GM12878 (cell line): ENCODE measurements around the gene PCDH1. TPM values are rescaled to one million over a fixed set of nuclear protein-coding genes. Genes with fewer than 3 reads are reported as not detected.
A peak's percentile ranks its signal among the peaks of the same experiment; 100 is the strongest.

Experiments used
- ASH2L ChIP-seq: fragments of 300-600, 200-600 bp; sonication (generic); IDR thresholded peaks from 2 replicates; pipeline ENCODE4 v1.6.1; 2017; ENCODE audit warnings: low read depth, mild to moderate bottlenecking, borderline replicate concordance
- CREM ChIP-seq: IDR thresholded peaks from 2 replicates; pipeline ENCODE4 v1.6.1; 2014; ENCODE audit warnings: antibody characterized with exemption, low read depth
- EGR1 ChIP-seq, 2 experiments: IDR thresholded peaks; 1 replicate in 1 of 2; 2 replicates in 1 of 2; pipeline ENCODE4 v1.6.1; 2011 to 2012; ENCODE audit warnings: low read depth in 2 of 2, low read length in 2 of 2, borderline replicate concordance in 1 of 2, mild to moderate bottlenecking in 1 of 2, moderate library complexity in 1 of 2
- EP300 ChIP-seq, 2 experiments: fragments of 150-350 bp in 1 of 2; IDR thresholded peaks; 2 replicates each; pipeline ENCODE4 v1.6.1; 2011 to 2012; ENCODE audit warnings: low read depth in 2 of 2, low read length in 2 of 2, borderline replicate concordance in 1 of 2, improper control_type of control experiment in 1 of 2, inconsistent platforms in 1 of 2; ENCODE audit not compliant: control insufficient read depth in 1 of 2
- FOXK2 ChIP-seq: fragments of 450-650 bp; IDR thresholded peaks from 2 replicates; pipeline ENCODE4 v1.6.1; 2017; ENCODE audit warnings: mild to moderate bottlenecking, moderate library complexity
- IKZF1 ChIP-seq: fragments of 450-650 bp; conservative IDR thresholded peaks from 2 replicates; pipeline ENCODE4 v1.6.1; 2017; ENCODE audit warnings: antibody characterized with exemption, mild to moderate bottlenecking
- IKZF2 ChIP-seq, 2 experiments: fragments of 450-650 bp; IDR thresholded peaks; 2 replicates each; pipeline ENCODE4 v1.6.1; 2017; ENCODE audit warnings: mild to moderate bottlenecking in 2 of 2, moderate library complexity in 2 of 2
- MEF2A ChIP-seq: IDR thresholded peaks from 2 replicates; pipeline ENCODE4 v1.6.1; 2011; ENCODE audit warnings: low read depth, mild to moderate bottlenecking, low read length, moderate library complexity; ENCODE audit not compliant: insufficient read depth
- MTA3 ChIP-seq: IDR thresholded peaks from 2 replicates; pipeline ENCODE4 v1.6.1; 2012; ENCODE audit warnings: low read length, inconsistent platforms, borderline replicate concordance
- POLR2A ChIP-seq: IDR thresholded peaks from 2 replicates; pipeline ENCODE4 v1.6.1; 2011; ENCODE audit warnings: low read depth, mild to moderate bottlenecking, low read length
- POU2F2 ChIP-seq: IDR thresholded peaks from 3 replicates; pipeline ENCODE4 v1.6.1; 2011; ENCODE audit warnings: low read depth, mild to moderate bottlenecking, low read length, borderline replicate concordance
- RAD21 ChIP-seq: IDR thresholded peaks from 2 replicates; pipeline ENCODE4 v1.6.1; 2011; ENCODE audit warnings: mild to moderate bottlenecking, low read depth, low read length, moderate library complexity; ENCODE audit not compliant: insufficient read depth
- RBBP5 ChIP-seq: fragments of 200-600 bp; sonication (generic); conservative IDR thresholded peaks from 2 replicates; pipeline ENCODE4 v1.6.1; 2016
- SIX5 ChIP-seq: IDR thresholded peaks from 2 replicates; pipeline ENCODE4 v1.6.1; 2011; ENCODE audit warnings: mild to moderate bottlenecking, low read depth, low read length, moderate library complexity; ENCODE audit not compliant: severe bottlenecking
- SMARCA5 ChIP-seq: fragments of 450-650 bp; IDR thresholded peaks from 2 replicates; pipeline ENCODE4 v1.6.1; 2017; ENCODE audit warnings: mild to moderate bottlenecking
- SPI1 ChIP-seq: IDR thresholded peaks from 2 replicates; pipeline ENCODE4 v1.6.1; 2011; ENCODE audit warnings: low read depth, mild to moderate bottlenecking, low read length, moderate library complexity, borderline replicate concordance; ENCODE audit not compliant: insufficient read depth
- TCF12 ChIP-seq: IDR thresholded peaks from 2 replicates; pipeline ENCODE4 v1.6.1; 2011; ENCODE audit warnings: low read depth, mild to moderate bottlenecking, low read length
- TCF7 ChIP-seq: IDR thresholded peaks from 2 replicates; pipeline ENCODE4 v1.6.1; 2014; ENCODE audit warnings: antibody characterized with exemption, borderline replicate concordance
- YY1 ChIP-seq: IDR thresholded peaks from 2 replicates; pipeline ENCODE4 v1.6.1; 2011; ENCODE audit warnings: low read depth, mild to moderate bottlenecking, low read length
- polyA plus RNA-seq, 11 experiments: library from polyadenylated mRNA; depleted of rRNA in 4 of 11; unstranded in 6 of 11; stranded (reverse) in 5 of 11; fragments of >200 nt; fragmentation: Nextera tagmentation in 4 of 11; fragmentation: Illumina TruSeq in 1 of 11; extraction: Ambion mirVana in 4 of 11; extraction: Trizol in 1 of 11; gene quantifications; 1 replicate in 1 of 11; 2 replicates in 10 of 11; pipeline versions ENCODE4 v1.2.1 to v1.2.3, GENCODE V29; 2011 to 2016; ENCODE audit warnings: inconsistent platforms in 2 of 11, missing spikeins in 2 of 11, low read depth in 1 of 11
- total RNA-seq, 4 experiments: library from RNA; depleted of rRNA in 3 of 4; stranded (reverse); fragments of >200 nt in 3 of 4; fragmentation: Illumina TruSeq in 1 of 4; extraction: Trizol in 1 of 4; gene quantifications; 2 replicates each; pipeline versions ENCODE4 v1.2.1 to v1.2.3, GENCODE V29; 2013 to 2021
- TF ChIP-seq, protein P1 (sequence below): IDR thresholded peaks from 2 replicates; pipeline ENCODE4 v1.6.1; 2012; ENCODE audit warnings: low read depth, low read length, improper control_type of control experiment
- TF ChIP-seq, protein P2 (sequence below): fragments of 450-650 bp; conservative IDR thresholded peaks from 2 replicates; pipeline ENCODE4 v1.6.1; 2017; ENCODE audit warnings: mild to moderate bottlenecking, moderate library complexity
- TF ChIP-seq, protein P3 (sequence below): fragments of 450-650 bp; IDR thresholded peaks from 2 replicates; pipeline ENCODE4 v1.6.1; 2016; ENCODE audit warnings: mild to moderate bottlenecking
- TF ChIP-seq, protein P4 (sequence below): fragments of 450-650 bp; IDR thresholded peaks from 2 replicates; pipeline ENCODE4 v1.6.1; 2017; ENCODE audit warnings: borderline replicate concordance

Gene PCDH1
- total and polyA plus RNA-seq, 10 of the 15 experiments (the other 5 are each of a cell fraction or from before 2014, with no cell fraction given) = 0.07 to 0.36 (median 0.16) TPM; not detected in 7

DNA sequence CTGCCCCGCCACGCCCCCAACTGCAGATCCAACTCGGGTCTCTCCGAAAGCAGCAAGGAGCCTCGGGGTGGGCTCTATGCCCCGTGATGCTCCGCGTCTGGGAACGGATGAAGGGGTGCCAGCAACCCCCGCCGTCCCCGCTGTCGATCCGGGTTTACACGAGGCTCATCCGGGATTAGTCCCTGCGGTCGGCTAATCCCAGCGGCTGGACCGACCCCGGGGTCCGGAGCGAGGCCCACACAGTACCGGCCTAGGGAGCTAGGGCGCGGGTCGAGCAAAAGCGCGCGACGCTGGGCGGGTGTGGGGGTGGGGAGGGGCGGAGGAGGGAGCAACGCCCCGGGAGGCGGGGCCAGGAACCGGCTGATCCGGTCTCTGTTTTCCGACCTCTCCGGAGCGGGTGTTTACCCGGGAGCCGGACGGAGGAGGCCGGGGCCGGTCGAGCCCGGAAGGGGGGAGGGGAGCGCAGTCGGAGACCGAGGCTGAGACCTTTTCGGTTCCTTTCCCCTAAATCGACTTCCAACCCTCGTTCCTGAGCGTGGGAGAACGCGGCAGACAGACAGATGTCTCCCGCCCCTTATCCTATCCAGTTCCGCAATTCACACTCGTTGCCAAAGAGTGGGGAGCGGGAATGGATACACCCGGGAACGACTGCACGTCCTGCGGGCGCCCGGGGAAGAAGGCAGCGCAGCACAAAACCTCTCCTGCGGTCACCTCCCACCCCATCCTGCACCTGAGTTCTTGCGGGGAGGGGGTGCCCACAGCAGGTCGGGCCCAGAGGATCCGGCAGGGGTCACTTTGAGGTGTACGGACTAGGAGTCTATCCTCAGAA lies 28.6 kb downstream of the PCDH1 start (continued):
- TF ChIP-seq POU2F2 (no peak), IKZF1 (peak; percentile 79), TCF12 (no peak), POLR2A (peak; percentile 74; the same call in 1 of the 2 replicates), RBBP5 (no peak), YY1 (no peak), TCF7 (no peak), RAD21 (no peak), MTA3 (no peak), MEF2A (no peak), CREM (0 out of 2 replicates have a peak, but pooled peaks have one; percentile 19), IKZF2 (IDR thresholded peaks at IDR 0.05) (0 out of 4 replicates have a peak, but pooled peaks have one; percentile 46 to 47), SPI1 (peak; percentile 72), SIX5 (no peak), EGR1 (IDR thresholded peaks at IDR 0.05; ENCODE audit: borderline replicate concordance in 1 of 2, low read depth in 2 of 2, low read length in 2 of 2) (peak in 1 of 2 experiments; percentile 48; a peak in 1 of 3 replicates), EP300 (IDR thresholded peaks at IDR 0.05; ENCODE audit: borderline replicate concordance in 1 of 2, control insufficient read depth in 1 of 2, low read depth in 2 of 2, low read length in 2 of 2) (no peak), FOXK2 (no peak), SMARCA5 (no peak), ASH2L (no peak)
- TF ChIP-seq, protein P1, sequence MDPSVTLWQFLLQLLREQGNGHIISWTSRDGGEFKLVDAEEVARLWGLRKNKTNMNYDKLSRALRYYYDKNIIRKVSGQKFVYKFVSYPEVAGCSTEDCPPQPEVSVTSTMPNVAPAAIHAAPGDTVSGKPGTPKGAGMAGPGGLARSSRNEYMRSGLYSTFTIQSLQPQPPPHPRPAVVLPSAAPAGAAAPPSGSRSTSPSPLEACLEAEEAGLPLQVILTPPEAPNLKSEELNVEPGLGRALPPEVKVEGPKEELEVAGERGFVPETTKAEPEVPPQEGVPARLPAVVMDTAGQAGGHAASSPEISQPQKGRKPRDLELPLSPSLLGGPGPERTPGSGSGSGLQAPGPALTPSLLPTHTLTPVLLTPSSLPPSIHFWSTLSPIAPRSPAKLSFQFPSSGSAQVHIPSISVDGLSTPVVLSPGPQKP = no peak
- TF ChIP-seq, protein P2, sequence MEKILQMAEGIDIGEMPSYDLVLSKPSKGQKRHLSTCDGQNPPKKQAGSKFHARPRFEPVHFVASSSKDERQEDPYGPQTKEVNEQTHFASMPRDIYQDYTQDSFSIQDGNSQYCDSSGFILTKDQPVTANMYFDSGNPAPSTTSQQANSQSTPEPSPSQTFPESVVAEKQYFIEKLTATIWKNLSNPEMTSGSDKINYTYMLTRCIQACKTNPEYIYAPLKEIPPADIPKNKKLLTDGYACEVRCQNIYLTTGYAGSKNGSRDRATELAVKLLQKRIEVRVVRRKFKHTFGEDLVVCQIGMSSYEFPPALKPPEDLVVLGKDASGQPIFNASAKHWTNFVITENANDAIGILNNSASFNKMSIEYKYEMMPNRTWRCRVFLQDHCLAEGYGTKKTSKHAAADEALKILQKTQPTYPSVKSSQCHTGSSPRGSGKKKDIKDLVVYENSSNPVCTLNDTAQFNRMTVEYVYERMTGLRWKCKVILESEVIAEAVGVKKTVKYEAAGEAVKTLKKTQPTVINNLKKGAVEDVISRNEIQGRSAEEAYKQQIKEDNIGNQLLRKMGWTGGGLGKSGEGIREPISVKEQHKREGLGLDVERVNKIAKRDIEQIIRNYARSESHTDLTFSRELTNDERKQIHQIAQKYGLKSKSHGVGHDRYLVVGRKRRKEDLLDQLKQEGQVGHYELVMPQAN = no peak
- TF ChIP-seq, protein P3, sequence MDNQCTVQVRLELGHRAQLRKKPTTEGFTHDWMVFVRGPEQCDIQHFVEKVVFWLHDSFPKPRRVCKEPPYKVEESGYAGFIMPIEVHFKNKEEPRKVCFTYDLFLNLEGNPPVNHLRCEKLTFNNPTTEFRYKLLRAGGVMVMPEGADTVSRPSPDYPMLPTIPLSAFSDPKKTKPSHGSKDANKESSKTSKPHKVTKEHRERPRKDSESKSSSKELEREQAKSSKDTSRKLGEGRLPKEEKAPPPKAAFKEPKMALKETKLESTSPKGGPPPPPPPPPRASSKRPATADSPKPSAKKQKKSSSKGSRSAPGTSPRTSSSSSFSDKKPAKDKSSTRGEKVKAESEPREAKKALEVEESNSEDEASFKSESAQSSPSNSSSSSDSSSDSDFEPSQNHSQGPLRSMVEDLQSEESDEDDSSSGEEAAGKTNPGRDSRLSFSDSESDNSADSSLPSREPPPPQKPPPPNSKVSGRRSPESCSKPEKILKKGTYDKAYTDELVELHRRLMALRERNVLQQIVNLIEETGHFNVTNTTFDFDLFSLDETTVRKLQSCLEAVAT = peak; percentile 66; the same call in 1 of the 2 replicates
- TF ChIP-seq, protein P4, sequence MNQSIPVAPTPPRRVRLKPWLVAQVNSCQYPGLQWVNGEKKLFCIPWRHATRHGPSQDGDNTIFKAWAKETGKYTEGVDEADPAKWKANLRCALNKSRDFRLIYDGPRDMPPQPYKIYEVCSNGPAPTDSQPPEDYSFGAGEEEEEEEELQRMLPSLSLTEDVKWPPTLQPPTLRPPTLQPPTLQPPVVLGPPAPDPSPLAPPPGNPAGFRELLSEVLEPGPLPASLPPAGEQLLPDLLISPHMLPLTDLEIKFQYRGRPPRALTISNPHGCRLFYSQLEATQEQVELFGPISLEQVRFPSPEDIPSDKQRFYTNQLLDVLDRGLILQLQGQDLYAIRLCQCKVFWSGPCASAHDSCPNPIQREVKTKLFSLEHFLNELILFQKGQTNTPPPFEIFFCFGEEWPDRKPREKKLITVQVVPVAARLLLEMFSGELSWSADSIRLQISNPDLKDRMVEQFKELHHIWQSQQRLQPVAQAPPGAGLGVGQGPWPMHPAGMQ = no peak
